SH-SY5Y (cell line): ENCODE measurements around the gene PKP3.

ENCODE experiments used
- GATA2 ChIP-seq: IDR thresholded peaks from 2 replicates; pipeline ENCODE4 v1.6.1; 2011; ENCODE audit warnings: mild to moderate bottlenecking, low read depth, low read length
- GATA3 ChIP-seq: IDR thresholded peaks from 2 replicates; pipeline ENCODE4 v1.6.1; 2011; ENCODE audit warnings: low read depth, mild to moderate bottlenecking, low read length, moderate library complexity

GRCh38 chr11:355581-356458 is 38.2 kb upstream of the PKP3 start:
- TF ChIP-seq GATA2 (no peak), GATA3 (no peak)
